GM12801 (cell line): ENCODE measurements around the gene RNF125.

Source experiments
- CTCF ChIP-seq: IDR thresholded peaks from one replicate; pipeline ENCODE4 v1.5.1; 2011; ENCODE audit warnings: control low read depth; ENCODE audit not compliant: insufficient read length; ENCODE audit errors: extremely low read depth

Gene RNF125

GRCh38 chr18:32114293-32114942 lies 95.8 kb downstream of the RNF125 start:
- TF ChIP-seq CTCF: no peak

- no peak for TF ChIP-seq CTCF
Measured at GRCh38 chr18:32122039-32122438, 103.4 kb downstream of the RNF125 start.
